Left cardiac atrium (tissue), 4 donors: ENCODE measurements around the gene PTPRN2. TPM values are rescaled to one million over a fixed set of nuclear protein-coding genes. Genes with fewer than 3 reads are reported as not detected.
"Not testable (repeated sequence)": the region's sequence is repeated elsewhere in the genome, so short reads cannot be mapped to it uniquely, and the experiment has no call there.

Experiments
- ATAC-seq, 2 donors: fragments of 200-7000 bp; cut with Tn5 transposase; one replicate each; pipeline ENCODE4 v1.9.1; 2020; ENCODE audit warnings: mild to moderate bottlenecking in 2 of 2, moderate library complexity in 2 of 2
- DNase-seq: peaks from one replicate; pipeline ENCODE4 v3.0.0-alpha.2; 2020
- intact Hi-C, 2 donors: fragments of 100-400 bp; cut with DNase I; formaldehyde crosslinking; loops; one replicate each; pipeline versions ENCODE4 v1.14.1 to v1.15.1; 2022 to 2023
- total RNA-seq, 2 donors: library from RNA; stranded (reverse); fragmentation: NEBNext Ultra II Directional; extraction: Animal tissue kit (Norgen Biotek cat#: 25700); gene quantifications; one replicate each; pipeline ENCODE4 v1.2.1, GENCODE V29; 2021
- donor health status: DM: no; HTN: yes; CAD: no.
- donor health status: DM: no; HTN: yes; CAD: no; lungs with severe emphysema.
- donor health status: DM: yes; HTN: yes; CAD: no.
- donor health status: Dilated cardiomyopathy.

PTPRN2 gene
- total RNA-seq, 2 donors from 2014 or later: 1.9 to 2.3 TPM

DNA sequence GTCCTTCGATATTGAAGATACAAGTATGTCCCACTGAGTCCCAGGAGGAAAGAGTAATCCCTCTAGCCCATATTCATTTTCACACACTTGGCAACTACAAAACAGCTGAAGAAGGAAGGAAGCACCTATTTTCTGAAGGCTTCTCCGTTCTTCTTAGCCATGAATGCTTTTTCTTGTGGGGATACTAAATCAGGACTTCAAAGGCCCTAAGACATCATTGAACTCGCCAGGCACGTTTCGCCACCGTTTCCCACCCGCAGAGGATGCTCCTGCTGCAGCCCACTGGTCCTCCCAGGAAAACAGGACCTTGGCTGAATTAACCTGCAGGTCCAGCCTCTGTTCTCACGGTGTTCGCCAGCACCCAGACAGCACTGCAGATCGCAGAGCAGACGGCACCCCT, 689.4 kb downstream of the PTPRN2 start:
- no peak for DNase-seq
- intact Hi-C loops: no loop called here

DNA sequence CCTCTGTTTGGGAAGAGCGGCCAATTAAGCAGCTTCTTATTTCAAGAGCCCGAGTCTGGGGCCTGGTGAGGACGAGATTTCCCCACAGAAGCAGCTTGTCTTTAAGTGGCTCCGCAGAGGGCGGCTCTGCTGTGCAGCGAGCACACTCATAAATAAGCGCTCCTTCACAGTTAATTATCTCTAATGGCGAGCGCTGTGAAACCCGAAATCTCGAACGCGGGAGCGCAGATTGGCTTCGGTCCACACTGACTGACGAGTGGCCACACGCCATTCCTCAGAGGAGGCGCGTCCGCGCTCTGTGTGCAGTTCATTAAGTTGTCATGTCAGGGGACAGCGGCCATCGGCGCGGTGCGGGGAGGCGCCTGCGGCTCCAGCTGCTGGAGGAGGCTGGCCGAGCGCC, 689.9 kb downstream of the PTPRN2 start:
- DNase-seq (no peak), ATAC-seq (no peak)
- intact Hi-C loops: no loop called here

More for the DNA sequence above, 689.4 kb downstream of the PTPRN2 start:
- no peak for ATAC-seq

DNA sequence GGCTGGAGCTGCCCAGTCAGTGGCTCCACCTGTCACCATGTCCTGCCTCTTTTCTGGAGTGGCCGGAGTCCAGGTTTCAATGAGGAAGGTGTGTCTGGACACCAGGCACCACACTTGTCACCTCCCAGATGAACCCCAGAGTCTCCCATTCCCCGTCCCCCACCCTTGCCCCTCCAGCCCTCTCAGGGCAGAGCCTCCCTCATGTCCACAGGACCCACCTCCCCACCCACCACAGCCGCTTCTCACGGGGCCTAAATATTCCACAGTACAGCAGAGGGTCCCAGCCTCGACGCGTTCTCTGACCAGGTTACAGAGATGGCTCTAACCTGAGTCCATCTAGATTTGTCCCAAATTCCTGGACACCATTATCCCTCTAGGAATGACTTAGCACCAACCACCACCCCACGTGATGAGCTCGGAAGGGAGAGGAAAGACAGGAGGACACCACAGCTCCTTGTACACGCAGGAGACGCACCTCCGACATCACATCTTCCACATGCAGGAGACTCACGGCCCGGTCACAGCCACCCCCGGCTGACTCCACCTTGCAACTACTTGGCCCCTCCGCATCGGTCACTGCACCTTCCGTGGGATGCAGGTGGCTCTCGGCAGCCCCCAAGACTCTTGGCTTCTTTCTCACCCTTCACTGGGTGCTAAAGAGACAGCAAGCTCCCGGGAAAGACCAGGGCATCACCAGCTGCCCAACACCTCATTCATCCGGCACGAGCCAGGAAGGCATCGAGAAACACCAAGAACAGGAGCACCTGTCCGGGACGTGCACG, 690.7 kb downstream of the PTPRN2 start:
- DNase-seq (no peak), ATAC-seq (no peak)
- intact Hi-C loops: no loop called here

DNA sequence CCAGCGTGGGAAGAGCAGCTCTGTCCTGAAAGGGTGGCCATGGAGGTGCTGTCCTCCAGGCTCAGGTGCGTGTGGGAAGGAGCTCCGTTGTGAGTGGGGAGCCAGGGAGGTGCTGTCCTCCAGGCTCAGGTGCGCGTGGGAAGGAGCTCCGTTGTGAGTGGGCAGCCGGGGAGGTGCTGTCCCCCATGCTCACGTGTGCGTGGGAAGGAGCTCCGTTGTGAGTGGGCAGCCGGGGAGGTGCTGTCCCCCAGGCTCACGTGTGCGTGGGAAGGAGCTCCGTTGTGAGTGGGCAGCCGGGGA, 691.3 kb downstream of the PTPRN2 start:
- intact Hi-C loops, DNase-seq, ATAC-seq: not testable (repeated sequence)

DNA sequence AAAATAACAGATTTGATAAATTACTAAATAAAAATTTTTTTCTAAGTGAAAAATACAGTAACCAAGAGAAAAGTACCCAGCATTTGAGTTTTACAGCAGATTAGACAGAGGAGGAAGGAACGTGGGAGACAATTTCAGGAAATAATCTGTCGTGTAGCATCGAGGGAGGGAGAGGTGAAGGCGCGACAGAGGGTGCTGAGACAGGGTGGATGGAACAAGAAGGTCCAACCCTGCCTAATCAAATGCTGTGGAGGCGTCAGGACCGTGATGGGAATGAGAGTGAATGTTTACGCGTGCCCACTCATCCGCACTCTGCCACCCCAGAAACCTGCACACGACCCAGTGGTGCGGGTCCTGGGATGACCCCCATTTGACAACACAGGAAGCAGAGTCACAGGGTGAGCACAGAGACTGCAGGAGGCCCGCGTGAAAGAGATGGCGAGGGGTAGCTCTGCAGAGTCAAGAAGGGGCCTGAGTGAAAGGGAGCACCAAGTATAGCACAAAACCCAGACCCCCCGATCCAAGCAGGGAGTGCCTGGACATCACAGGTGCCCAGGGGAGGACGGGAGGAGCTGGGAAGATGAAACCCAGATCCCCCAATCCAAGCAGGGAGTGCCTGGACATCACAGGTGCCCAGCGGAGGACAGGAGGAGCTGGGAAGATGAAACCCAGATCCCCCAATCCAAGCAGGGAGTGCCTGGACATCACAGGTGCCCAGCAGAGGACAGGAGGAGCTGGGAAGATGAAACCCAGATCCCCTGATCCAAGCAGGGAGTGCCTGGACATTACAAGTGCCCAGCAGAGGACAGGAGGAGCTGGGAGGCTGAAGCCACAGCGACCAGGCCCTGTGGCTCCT, 691.9 kb downstream of the PTPRN2 start:
- ATAC-seq (no peak), DNase-seq (no peak)

DNA sequence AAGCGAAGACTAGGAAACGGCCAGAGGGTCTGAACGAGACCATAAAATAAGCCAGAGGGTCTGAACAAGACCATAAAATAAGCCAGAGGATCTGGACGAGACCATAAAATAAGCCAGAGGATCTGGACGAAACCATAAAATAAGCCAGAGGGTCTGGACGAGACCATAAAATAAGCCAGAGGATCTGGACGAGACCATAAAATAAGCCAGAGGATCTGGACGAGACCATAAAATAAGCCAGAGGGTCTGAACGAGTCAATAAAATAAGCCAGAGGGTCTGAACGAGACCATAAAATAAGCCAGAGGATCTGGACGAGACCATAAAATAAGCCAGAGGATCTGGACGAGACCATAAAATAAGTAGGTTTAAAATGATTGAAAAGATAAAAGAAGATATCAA, 692.5 kb downstream of the PTPRN2 start:
- ATAC-seq, DNase-seq, intact Hi-C loops: not testable (repeated sequence)

More for the DNA sequence above, 691.9 kb downstream of the PTPRN2 start:
- intact Hi-C loops: no loop called here

DNA sequence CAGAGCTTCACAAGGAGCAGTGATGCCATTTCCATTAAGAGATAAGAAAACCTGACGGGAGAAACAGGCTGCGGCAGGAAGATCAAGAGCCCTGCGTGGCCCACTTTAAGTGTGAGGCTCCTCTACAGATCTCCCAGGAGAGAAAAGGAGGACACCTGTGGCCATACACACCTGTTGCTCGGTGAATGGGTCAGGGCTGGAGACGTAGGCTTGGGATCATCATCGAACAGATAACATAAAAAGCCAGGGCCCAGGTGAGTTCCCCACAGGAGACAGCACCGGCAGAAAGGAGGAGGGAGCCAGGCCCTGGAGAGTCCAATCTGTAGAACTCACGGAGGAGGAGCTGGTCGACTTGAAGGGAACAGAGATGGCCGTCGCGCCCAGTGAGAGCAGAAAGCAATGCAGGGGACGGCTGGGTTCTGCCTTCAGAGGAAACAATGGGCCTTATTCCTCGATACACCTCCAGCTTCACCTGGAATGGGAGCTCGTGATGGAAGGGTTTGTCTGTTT, 694.0 kb downstream of the PTPRN2 start:
- ATAC-seq: no peak
- DNase-seq: no peak

DNA sequence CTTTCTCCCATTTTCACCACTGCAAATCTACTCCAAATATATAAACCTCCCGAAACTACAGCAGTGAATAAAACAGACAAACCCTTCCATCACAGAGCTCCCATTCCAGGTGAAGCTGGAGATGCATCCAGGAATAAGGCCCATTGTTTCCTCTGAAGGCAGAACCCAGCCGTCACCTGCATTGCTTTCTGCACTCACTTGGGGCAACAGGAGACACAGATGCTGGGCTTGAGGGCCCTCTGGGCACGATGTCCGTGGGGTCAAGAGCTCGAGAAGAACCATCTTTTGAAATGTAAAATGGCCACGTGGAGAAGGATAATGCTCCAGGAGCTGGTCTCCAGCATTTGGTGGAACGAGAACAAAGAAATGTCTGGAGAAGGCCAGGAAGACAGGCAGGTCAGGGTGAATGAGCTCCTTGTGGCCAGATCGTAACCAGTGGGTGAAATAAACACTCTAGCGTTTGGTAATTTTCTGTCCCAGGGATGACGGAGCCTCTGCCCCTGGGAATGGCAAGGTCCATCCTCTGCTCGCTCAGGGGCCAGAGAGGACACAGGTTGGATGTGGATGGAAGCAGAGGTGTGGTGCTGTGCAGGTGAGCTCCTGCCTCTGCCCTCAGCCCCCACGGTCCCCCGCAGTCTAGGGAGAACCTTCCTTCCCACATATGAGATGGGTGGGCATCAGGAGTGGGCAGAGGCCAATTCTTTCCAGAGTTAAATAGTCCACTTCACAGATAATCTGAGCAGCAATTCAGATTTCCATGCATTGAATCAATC, 694.7 kb downstream of the PTPRN2 start:
- DNase-seq: no peak
- intact Hi-C loops: no loop called here
- ATAC-seq: no peak

More for the DNA sequence above, 694.0 kb downstream of the PTPRN2 start:
- intact Hi-C loops: no loop called here

DNA sequence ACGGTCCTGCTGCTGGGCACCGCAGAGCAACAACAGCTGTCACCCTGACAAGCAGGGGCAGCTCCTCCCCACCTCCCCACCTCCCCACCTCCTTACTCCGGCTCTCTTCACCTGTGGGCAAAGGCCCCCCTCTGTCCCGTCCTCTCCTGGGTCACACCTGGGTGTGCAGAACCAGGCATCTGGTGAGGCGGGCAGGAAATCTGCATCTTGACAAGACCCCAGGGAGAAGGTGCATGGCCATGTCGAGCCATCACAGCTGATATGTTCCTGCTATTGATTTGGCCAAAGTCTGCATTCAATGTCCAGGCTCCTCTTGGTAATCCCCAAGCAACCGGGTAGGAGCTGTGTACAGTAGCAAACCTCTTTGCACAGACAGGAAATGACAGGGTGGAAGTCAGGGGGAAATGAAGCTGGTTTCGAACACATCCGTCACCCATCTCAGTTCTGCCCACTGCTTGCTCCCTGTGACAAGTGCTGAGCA, 696.7 kb downstream of the PTPRN2 start:
- intact Hi-C loops: no loop called here
- ATAC-seq: no peak
- no peak for DNase-seq

DNA sequence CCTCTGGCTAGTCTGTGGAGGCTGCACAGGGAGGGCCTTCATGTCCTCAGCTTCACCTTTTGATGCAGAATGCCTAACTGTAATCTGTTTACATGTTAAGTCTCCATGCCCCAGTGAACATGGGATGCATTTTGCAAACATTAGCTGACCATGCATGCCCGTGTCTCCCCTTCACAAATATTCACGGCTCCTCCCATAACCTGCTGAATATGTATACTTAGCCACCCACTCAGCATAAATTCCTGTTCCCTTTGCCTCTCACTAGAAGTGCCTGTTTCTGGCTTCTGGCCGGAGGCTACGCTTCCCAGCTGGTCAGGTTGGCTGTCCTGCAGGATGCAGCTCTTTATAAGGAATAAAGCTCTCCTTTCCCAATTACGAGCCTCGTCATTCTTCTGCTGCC, 698.1 kb downstream of the PTPRN2 start:
- ATAC-seq: no peak
- intact Hi-C loops: no loop called here
- no peak for DNase-seq

DNA sequence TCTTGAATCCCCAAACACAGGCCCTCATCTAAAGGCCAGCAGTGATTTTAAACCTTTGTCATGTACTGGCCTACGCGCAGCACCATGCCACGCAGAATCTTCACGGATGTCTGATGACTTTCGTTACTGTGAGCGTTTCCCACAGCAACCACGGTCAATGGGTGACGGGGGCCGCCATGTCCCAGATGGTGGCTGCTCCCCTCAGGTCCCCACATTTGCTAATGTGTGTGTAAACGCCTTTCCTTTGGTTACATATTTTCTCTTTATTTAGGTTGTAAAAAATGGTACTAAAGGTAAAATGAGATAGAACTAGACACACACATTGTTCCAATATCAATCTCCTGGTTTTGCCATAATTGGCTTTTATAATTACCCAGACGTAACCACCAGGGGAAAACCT, 699.0 kb downstream of the PTPRN2 start:
- intact Hi-C loops: no loop called here
- DNase-seq (no peak), ATAC-seq (no peak)

DNA sequence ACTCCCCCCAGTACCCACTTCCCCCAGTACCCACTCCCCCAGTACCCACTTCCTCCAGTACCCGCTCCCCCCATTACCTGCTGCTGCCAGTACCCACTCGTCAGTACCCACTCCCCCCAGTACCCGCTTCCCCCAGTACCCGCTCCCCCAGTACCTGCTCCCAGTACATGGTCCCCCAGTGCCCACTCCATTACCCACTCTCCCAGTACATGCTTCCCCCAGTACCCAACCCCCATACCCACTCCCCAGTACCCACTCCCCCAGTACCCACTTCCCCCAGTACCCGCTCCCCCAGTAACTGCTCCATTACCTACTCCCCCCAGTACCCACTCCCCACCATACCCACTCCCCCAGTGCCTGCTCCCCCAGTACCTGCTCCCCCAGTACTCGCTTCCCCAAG, 700.2 kb downstream of the PTPRN2 start:
- ATAC-seq (no peak), DNase-seq (no peak)
- intact Hi-C loops: no loop called here

DNA sequence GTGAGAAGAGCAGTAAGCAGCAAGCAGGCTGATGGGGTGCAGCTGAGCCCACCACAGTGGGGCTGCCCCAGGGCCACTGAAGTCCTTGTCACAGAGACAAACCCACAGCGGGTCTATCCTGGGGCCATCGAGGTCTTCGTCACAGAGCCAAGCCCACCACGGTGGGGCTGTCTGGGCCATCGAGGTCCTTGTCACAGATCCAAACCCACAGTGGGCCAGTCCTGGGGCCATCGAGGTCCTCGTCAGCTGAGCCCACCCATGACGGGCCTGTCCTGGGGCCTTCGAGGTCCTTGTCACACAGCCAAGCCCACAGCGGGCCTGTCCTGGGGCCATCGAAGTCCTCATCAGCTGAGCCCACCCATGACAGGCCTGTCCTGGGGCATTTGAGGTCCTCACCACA, 700.9 kb downstream of the PTPRN2 start:
- ATAC-seq (no peak), DNase-seq (no peak)
- intact Hi-C loops: no loop called here

DNA sequence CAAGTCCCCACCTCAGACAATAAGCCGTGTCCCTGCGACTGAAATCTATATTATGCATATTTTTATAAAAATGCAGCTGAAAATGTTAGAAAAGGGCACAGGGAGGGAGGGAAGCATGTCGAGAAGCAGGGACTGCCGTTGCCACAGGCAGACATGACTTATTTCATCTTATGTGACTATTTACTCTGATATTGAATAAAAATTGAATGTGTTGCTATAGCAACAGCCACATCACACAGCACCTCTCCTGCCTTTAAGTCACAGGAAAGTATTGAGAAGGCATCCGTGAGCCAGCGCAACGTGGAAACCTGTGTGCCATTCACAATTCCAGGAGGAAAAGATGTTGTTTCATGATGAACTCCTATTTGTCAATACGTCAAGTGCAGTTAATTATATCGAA, 701.4 kb downstream of the PTPRN2 start:
- intact Hi-C loops: no loop called here
- no peak for DNase-seq

DNA sequence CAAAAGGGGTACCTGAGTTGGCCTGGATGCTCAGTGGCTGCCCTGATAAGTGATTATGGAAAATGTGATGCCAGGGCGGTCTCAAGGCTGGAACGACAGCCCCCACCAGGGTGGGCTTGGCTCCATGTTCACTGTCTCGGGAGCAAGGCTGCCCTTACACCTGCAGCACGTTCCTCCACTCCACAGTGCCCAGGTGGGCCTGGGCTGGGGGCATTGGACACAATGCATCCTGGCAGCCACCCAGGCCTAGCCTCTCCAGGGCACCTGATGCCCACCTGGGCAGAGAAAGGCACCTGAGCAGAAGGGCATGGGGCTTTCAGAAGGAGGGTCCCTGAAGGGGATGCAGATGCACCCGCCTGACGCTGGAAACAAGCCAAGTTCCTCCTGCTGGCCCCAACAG, 702.5 kb downstream of the PTPRN2 start:
- intact Hi-C loops: no loop called here
- no peak for DNase-seq
- no peak for ATAC-seq

More for the DNA sequence above, 701.4 kb downstream of the PTPRN2 start:
- ATAC-seq: no peak

DNA sequence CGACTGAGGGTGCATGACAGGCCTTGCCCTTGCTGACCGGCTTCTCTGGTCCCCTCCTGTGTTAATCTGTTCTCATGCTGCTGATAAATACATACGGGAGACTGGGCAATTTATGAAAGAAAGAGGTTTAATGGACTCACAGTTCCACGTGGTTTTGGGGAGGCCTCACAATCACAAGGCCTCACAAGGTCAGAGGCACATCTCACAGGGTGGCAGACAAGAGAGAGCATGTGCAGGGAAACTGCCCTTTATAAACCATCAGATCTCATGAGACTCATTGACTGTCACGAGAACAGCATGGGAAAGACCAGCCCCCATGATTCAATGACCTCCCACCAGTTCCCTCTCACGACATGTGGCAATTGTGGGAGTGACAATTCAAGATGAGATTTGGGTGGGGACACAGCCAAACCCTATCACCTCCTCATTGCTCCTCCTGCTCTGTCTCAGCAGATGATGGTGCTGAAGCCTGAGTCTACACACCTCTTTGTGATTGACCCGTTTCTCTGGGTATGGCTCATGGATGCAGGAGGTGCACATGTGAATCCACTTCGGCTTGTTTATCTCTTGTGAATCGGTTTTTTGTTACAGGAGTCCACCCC, 703.1 kb downstream of the PTPRN2 start:
- ATAC-seq (no peak), DNase-seq (no peak)
- intact Hi-C loops: no loop called here

DNA sequence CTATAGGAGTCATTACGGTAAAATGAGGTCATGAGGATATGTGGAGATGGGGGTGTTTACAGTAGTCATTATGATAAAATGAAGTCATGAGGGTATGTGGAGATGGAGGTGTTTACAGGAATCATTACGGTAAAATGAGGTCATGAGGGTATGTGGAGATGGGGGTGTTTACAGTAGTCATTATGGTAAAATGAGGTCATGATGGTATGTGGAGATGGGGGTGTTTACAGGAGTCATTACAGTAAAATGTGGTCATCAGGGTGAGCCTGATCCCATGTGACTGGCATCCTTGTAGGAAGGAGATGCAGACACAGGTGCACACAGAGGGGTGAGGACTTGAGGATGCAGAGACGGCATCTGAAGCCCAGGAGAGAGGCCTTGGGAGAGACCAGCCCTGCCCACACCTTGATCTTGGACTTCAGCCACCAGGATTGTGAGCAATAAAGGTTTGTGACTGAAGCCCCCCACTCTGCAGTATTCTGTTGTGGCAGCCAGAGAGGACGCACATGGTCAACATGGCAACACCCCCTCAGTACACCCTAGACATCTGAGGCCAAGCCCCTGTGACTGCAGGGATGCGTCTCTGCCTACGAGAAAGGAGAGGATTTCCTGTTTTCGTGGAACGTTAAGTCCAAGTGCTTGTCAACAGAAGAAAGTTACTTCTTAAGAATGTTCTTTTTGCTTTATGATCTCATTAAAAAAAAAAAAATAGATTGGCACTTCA, 706.4 kb downstream of the PTPRN2 start:
- ATAC-seq (no peak), DNase-seq (no peak)
- intact Hi-C loops: no loop called here

DNA sequence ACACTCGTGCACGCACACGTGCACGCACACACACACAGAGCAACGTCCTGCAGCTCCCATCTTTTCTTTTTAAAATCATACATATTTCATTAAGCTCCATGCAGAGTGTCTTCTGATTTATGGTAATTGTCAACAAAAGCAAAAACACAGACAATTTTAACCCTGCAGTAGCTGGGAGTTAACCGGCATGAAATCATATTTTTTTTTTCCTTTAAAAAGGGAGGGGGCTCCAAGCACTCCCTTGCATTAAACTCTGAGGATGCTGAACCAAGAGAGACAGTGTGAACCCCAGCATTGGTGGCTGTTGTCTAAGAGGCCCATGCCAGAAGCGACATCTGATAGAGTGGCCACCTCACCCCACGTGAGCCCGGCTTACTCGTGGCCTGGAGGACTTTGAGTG, 708.2 kb downstream of the PTPRN2 start:
- intact Hi-C loops: loop anchor here in 1 of 2 donors (10.0 kb wide), 1 partner anchor 445 kb away; no protein-coding TSS in a partner anchor
- no peak for ATAC-seq
- no peak for DNase-seq
